Ramos (cell line): ENCODE data around the gene PTPRN2.

Source experiments
- in situ Hi-C: fragments of 300-500 bp; cut with MboI; formaldehyde crosslinking; loops from one replicate; pipeline ENCODE4 v1.14.3; 2022; ENCODE audit warnings: low sequenced_read_pairs; ENCODE audit not compliant: unreplicated experiment

Gene PTPRN2

DNA sequence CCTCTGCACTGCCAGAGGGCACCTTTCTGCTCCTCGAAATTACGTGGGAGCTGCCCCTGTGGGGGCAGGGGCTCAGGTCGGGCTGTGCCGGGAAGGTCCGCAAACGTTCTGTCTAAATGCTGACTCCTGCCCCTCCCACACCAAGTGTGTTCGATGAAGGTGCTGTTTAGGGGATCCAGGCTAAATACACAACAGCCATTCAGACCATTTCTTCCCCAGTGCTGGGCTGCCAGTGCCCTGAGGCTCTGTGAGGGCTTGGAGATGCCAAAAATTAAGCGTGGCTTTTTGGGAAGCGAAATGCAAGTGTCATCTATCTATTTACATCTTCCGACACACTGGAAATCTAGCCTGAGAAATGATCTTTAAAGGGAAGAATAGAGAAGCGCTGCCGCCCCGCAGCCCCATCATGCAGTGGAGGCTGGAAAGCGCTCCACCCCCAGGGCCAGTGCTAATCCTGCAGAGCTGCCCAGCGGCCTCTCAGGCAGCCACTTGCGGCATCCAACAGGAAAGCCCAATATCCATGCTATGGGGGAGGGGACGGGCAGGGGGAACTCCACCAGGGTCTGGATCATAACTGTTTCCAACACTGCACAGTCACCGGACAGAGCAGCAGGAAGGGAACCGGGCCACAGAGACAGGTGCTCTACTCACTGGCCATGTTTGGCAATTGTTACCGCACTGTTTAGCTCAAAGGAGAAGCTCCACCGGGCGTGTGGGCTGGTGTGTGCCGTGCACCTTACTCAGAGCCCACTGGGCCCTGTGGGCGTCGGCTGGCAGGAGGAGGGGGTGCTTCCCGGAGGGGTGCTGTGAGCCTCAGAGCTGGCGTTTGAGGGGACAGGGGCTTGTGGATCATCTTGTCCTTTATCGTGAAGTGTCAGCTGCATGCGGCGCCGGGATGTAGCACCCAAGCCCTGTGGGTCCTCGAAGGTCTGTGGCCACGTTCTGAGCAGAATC is 1045.3 kb downstream of the PTPRN2 start:
- in situ Hi-C loops, result no loop called here

DNA sequence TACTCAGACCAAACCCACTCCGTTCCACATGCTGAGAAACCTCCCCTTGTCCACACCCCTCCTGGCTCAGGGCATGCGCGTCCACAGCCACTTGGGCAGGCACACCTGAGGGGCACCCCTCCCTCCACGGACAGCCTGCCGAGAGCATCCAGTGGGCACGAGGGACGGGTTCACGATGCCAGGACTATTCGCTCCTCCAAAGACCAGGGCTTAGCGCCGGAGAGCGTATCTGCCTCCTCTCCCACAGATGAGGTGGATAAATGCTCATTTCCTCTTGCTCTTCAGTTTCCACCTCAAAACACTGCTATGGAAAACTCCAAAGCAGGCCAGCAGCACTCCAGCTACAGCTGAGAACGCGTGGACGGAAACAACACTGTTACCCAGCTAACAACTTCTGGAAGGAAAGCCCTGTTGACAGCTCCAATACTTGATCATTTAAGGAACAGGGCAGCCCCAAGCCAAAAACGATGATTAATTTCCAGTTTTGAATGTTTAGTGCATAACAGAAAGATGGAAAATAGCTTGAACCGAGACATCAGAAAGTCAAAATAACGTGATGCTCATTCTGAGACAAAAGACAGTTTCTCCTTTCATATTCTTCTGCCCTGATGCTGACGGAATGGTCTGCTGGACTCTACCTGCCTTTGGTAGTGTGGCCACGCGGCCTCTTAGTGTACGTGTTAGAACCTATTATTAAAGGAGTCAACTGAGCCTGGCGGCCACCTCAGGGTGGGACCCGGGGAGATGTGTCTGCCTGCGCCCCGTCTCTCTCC is 1046.1 kb downstream of the PTPRN2 start:
- in situ Hi-C loops, result no loop called here

DNA sequence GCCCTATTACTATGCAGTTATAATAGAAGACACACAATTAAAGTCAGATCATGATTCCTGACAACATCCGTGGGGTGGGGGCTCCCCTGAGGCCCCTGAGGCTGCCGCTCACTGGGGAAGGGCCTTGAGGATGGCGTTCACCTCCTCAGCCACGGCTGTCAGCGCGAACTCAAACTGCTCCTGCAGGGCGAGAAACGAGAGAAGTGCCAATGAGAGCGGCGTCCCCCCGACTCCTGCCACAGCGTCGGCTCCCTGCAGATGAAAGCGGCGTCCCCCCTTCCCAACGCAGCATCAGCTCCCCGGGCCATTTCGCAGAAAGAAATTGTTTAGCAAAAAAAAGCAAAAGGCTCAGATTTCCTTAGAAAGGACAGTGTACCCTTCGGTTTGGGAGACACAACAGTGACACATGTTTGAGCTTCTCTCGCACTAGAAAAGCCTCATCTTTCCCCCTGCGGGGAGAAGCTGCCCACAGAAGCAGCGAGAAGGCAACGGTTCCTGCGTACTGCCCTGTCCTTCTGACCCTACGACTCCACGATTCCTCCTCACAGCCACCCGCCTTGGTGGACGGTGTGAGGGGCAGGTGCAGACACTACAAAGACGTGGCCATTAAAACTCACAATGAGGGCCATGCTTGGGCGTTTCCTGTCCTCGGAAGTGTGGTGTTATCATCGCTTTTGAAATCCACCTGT is 1046.9 kb downstream of the PTPRN2 start:
- in situ Hi-C loops, result no loop called here

DNA sequence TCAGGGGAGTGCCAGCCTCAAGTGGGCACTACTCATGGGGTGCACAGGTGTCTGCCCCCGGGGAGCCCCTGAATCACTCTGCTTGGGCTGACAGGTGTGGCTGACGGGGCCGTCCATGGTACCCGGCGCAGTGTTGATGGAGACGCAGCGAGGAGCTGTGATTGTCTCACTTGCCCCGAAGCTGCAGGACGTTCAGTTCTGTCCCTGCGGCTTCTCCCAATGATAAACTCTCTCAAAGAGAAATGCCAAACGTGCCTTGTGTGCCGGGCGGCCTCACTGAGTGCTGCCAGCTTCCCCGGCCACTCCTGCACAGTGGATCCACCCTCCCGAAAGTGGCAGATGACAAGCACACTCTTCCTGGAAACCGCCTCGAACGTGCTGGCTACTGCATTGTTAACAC is 1047.6 kb downstream of the PTPRN2 start:
- in situ Hi-C loops, result no loop called here

DNA sequence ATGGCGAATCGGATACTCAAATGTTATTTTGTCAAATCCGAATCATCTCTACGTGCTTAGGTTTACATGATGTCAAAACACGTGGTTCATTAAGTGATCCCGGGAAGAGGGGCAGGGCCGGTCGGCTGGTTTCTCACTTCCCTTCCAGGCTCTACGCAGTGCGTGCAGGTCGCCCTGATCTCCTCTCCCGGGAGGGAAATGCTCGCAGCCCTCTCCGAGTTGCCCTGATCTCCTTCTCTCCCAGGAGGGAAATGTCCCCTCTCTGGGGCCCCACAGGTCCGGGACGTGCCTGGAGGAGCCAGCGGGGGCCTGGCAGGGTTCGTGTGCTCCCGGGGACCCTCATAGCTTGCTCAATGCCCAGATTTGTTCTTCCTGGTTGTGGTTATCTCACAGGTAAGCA is 1048.1 kb downstream of the PTPRN2 start:
- in situ Hi-C loops, result no loop called here

DNA sequence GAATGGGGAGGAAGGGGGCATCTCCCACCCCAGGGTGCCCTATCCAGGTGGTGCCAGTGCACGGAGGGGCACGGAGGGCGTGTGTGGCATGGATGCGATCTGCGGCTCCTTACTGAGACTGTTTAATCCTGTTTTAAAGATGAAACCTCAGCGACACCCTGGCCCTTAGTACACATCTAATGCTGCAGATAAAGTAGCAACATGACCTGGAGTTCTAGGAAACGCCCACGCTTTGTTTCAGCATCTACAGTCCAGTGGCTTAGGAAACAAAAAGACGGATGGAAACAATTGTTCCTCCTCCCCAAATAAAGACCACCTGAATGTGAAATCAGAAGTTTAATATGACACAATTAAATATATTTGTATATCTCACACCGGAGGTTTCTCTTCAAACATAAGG is 1048.9 kb downstream of the PTPRN2 start:
- in situ Hi-C loops, result no loop called here

DNA sequence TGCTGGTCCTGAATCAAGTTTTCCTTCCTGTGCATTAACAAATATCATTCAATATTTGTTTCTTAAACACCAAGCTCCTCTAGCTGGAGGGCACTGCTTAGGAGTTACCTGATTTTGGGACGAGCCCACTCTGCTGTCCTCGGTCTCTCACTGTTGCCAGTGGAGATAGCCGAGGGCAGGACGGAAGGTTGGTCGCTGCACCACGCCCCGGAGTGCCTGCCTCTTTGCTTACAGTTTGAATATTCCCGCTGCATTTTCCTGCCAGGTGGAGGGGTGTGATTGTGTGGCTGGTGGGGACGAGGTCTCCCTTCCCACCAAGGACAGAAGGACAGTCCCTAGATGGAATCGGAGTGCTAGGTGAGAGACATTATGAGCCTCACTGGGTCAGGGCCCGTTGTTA is 1049.3 kb downstream of the PTPRN2 start:
- in situ Hi-C loops, result no loop called here

DNA sequence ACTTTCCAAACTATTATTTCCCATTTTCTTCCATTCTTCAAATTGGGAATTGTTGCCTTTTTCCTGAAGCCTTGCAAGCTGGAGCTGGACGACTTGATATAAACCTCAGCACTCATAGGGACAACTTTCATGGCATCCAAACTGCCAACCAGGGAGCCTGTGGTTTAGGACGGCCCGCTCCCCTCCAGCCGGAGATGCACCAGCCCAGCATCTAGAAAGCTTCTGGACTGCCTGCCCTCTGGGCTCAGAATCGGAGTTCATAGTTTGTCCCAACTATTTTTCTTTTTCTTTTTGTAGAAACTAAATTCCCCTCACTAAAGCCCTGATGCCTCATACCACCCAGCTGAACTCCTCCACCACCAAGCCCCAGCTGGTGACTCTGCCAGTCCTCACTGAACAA is 1050.6 kb downstream of the PTPRN2 start:
- in situ Hi-C loops, result no loop called here

DNA sequence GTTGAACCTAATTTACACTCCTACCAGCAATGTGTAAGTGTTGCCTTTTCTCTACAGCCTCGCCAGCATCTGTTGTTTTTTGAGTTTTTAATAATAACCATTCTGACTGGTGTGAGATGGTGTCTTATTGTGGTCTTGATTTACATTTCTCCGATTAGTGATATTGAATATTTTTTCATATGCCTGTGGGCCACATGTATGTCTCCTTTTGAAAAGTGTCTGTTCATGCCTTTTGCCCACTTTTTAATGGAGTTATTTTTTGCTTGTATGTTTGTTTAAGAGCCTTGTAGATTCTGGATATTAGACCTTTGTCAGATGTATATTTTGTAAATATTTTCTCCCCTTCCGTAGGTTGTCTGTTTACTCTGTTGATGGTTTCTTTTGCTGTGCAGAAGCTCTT is 1055.6 kb downstream of the PTPRN2 start:
- in situ Hi-C loops, result no loop called here

DNA sequence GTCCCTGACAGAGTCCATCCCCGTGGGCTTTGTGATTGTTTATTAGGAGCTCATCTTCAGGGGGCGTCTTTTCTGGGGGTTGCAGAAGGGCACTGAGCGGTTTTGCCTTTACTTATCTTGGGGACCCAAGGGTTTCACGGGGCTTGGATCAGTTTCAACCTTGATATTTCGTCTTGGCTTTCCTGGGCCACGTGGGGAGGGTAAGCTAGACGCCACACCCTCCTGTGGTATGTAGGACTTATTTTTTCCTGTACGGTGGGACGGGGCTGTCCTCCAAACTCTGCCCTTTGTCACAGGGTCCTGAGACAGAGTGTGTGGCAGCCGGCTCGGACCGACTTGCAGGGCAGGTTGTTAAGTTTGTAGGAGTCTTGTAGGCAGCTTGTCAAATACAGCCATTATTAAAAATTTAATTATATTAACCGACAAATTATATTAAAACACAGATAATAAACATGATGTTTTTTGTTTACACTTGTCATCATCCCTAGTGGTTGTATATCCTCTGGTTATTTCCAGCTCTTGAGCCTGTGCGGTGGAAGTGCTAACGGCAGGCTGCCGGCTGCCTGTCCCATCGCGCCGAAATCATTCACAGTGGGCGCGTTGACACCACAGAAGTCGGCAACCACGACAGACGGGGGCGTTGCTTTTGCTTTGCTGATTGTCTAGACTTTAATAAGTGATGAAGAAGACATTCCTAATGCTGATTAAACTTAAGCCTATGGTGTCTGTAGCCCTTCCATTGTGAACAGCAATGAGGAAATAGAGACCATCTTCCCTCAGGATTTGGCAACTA is 1057.7 kb downstream of the PTPRN2 start:
- in situ Hi-C loops, result no loop called here

DNA sequence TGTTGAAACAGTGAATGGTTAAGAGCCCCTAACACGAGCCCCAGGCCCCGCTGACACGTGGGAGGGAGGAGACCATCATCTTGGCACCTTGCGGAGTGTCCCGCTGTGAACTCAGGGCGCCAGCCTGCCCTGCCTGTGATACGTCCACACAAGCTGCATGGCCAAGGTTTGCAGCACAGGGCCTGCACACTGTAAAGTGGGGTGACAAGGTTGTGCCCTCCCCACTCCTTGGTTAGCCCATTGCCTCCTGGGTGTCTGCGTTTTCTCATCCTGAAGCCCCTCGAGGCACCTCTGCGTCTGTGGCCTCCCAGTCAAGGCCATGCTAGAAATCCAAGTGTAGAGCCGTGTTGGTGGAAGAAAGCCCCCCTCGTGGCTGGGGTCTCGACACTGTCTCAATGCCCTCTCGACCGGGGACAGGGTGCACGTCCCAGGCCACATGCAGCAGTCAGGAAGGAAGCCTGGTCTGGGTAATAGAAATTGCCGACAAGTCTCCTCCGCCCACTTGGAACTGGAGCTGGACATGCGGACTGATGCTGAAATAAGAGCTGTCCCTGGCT is 1058.8 kb downstream of the PTPRN2 start:
- in situ Hi-C loops, result no loop called here

DNA sequence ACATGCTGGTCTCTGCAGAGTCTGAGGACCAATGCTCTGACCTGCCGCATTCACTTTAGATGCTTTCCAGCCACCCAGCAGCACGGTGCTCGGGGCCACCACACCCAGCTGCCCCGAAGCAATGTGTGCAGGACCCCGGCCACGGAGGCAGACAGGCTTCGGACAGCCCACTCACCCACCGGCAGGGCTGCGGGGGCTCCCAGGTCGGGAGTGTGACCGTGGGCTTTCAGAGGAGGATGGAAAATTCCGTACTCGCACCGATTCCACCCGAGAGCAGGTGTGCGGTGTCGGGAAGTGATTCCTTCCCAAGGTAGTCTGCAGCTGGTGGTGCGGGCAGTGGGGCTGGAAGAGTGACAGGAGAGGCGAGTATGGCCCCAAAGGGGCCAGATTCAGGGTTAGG is 1059.9 kb downstream of the PTPRN2 start:
- in situ Hi-C loops, result no loop called here

DNA sequence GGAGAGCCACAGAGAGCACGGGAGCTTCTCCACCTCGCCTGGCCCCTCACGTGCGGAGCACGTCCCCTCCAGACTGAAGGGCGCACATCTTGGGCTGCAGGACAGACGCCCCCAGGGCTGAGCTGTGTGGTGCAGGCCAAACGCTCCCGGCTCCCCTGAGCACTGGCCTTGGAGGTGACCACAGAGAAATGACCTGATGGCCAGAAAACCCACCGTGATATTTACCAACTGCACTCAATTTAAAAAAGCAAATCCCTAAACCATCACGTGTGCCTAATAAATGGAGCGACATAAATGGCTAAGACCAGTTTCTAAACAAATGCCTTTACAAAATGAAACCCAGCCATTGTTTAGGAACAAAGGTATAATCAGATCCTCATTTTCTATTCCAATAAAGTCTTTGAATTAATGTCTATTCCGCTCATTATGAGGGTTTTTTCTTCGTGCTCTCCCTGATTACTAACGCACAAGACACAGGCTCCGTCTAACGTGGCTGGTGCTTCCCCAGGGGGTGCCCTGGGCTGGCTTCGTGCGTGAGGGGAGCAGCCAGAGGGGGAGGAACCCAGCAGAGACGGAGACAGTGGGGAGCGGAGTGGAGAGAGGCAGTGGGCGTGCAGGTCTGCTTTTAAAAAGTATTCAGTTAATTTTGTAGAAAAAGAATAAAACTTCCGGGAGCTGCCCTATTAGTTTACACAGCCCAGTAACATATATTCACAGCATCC is 1060.5 kb downstream of the PTPRN2 start:
- in situ Hi-C loops, result no loop called here

DNA sequence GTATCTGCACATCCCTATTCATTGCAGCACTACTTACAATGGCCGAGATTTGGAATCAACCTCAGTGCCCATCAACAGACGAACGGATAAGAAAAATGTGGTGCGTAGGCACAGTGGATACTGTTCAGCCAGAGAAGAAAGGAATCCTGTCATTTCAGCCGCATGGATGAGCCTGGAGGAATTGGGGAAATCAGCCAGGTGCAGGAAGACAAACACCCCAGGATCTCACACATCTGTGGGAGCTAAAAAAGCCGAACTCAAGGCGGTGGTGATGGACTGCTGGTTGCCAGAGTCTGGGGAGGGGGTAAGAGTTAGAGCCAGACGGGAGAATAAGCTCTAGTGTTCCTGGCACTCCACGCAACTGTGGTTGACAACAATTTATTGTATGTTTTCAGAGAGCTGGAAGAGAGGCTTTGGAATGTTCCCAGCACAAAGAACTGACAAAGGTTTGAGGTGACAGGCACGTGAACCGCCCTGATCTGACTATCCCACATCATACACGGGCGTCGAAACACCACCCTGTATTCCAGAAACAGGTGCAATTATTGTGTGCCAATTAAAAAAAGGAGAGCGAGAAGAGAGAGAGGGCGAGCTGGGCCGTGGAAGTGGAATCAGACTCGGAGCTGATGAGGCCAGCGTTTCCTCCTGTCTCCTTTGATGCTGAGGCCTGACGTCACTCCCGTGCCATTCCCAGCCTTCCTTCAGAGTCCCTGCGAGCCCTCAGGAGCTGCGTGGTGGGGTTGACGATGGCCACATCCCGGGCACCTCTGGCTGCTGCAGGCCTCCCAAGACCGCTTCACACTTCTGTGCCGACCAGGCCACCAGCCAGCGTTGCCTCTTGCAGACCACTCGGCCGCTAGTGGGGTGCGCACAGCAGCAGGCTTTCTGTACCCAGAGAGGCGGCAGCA is 1061.4 kb downstream of the PTPRN2 start:
- in situ Hi-C loops, result no loop called here

DNA sequence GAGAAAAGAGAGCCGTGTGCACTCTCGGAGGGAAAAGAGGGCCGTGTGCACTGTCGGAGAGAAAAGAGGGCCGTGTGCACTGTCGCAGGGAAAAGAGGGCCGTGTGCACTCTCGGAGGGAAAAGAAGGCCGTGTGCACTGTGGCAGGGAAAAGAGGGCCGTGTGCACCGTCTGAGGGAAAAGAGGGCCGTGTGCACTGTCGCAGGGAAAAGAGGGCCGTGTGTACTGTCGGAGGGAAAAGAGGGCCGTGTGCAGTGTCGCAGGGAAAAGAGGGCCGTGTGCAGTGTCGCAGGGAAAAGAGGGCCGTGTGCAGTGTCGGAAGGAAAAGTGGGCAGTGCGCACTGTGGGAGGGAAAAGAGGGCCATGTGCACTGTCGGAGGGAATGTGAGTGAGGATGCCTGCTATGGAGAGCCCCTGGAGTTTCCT is 1062.1 kb downstream of the PTPRN2 start:
- in situ Hi-C loops, result no loop called here

DNA sequence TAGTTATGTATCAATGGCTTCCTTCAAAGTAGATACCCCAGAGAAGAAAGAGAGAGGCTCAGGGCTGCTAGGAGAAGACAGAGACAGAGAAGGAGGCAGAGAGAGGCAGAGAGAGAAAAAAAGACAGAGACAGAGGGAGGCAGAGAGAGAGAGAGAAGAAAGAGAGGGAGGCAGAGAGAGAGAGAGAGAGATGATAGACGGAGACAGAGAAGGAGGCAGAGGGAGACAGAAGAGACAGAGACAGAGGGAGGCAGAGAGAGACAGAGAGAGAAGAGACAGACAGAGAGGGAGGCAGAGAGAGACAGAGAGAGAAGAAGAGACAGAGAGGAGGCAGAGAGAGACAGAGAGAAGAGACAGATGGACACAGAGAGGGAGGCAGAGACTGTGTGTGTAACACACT is 1062.9 kb downstream of the PTPRN2 start:
- in situ Hi-C loops, result no loop called here

DNA sequence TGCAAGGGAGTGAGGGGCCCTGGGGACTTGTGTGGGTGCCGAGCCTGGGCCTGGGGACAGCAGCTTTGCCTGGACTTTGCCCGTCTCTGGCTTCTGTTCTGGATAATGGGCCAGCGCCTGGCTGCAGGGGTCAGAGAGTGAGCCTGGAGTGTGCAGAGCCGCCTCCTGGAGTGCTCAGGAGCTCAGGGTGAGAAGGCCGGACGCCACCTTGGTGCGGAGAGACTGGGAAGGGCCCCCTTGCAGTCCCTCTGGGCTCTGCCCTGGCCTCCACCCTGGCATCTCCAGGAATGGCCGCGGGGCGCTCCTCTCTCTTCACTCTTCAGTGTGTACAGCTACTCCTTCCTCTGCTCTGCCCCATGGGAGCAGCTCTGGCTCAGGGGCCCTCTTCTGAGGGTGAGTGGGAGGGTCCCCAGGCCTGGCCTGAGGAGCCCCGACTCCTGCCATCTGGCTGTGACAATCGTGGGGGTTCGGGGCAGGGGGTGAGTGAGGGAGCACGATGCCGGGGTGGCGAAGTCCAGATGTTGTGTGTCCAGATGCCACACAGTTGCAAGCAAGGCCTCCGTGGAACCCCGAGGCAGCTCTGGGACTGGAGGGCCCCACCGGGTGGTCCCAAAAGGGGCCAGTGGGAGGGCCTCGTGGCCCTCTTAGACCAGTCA is 1063.7 kb downstream of the PTPRN2 start:
- in situ Hi-C loops, result no loop called here

DNA sequence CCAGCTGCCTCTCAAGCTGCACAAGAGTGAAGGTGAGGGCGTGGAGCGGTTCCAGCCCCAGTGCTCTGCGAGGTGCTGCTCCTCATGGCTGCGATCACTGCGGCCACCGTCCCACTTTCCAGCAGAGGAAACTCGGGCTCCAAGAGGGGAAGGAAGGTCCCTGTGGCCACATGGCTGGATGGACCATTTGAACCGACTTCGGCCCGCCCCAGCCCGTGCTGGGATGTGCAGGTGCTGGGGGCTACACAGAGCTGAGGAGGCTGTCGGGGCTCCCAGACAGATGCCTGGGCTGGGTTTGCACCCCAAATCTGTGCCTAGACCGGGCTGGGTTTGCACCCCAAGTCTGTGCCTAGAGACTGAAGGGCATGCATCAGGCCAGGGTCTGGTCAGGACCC is 1064.3 kb downstream of the PTPRN2 start:
- in situ Hi-C loops, result no loop called here
